GM21515 (cell line): ENCODE results near the gene CKAP5.
"Not testable (repeated sequence)": the region's sequence is repeated elsewhere in the genome, so short reads cannot be mapped to it uniquely, and the experiment has no call there.

Source experiments
- ATAC-seq: cut with Tn5 transposase; IDR thresholded peaks from one replicate; pipeline ENCODE4 v1.9.1; 2021; ENCODE audit not compliant: unreplicated experiment

Gene CKAP5

DNA sequence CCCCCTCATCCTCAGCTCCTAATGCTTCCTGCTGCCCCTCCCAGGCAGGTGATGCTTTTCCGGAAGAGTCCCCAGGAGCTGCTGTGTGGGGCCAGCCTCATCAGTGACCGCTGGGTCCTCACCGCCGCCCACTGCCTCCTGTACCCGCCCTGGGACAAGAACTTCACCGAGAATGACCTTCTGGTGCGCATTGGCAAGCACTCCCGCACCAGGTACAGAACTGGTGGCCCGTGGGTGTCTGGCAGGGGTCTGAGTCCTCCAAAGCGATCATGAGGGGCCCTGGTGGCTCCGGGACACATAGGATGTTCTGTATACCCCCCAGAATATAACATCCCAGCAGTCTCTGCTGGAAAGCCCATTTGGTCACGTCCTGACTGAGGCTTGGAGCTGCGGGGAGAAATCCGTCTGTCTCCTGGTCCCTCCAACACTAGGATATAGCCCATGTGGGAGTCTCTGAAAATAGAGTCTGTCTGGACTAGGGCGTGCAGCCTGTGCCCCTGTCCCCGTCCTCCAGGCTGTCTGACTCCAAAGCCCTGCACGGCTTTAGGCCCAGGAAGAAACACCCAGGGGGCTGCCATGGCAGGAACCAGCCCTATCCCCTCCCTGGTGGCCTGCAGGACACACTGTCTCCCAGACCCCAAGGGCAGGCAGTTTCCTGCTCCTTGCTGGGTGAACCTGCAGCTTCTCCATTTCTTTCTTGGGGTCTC, 118.0 kb downstream of the CKAP5 start:
- no peak for ATAC-seq

DNA sequence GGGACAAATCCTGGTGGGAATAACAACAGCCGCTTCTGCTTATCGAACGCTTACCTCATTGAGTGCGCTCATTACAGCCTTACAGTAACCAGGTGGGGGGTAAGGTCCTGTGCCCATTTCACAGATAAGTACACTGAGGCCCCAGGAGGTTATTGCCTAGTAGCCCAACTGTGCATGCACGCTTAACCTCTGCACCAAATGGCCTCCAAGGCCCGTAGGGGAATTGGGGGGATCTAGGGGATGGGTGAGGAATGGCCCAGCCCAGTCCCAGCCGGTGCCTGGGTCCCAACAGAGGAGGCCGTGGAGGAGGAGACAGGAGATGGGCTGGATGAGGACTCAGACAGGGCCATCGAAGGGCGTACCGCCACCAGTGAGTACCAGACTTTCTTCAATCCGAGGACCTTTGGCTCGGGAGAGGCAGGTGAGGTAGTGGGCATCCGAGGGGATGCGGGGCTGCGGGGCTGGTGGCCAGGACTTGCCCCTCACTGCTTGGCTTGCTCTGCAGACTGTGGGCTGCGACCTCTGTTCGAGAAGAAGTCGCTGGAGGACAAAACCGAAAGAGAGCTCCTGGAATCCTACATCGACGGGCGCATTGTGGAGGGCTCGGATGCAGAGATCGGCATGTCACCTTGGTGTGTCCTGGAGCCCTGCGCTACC, 119.7 kb downstream of the CKAP5 start:
- no peak for ATAC-seq

DNA sequence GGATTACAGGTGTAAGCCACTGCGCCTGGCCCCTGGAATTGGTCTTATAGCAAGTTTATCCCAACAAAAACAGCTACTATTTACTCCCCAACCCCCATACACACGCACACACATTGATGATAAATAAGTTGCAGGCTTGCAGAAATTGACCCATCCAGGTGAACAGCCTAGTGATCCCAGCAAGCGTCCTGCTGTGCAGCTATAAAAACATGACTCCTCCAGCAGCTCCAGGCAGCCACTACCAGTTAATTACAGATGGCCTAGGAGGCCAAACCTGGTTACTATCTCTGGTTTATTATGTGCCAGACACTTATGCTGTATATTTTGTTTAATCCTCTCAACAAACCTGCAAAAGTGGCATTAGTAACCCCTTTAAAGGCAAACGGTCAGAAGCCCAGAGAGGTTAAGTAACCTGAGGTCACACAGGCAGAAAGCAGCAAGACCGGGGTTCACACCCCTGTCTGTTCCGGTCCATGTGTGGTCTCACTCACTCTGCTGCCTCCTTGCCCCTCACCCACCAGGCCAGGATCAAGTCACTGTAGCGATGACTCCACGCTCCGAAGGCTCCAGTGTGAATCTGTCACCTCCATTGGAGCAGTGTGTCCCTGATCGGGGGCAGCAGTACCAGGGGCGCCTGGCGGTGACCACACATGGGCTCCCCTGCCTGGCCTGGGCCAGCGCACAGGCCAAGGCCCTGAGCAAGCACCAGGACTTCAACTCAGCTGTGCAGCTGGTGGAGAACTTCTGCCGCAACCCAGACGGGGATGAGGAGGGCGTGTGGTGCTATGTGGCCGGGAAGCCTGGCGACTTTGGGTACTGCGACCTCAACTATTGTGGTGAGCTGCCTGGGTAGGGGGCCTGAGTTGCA, 120.5 kb downstream of the CKAP5 start:
- ATAC-seq = no peak

DNA sequence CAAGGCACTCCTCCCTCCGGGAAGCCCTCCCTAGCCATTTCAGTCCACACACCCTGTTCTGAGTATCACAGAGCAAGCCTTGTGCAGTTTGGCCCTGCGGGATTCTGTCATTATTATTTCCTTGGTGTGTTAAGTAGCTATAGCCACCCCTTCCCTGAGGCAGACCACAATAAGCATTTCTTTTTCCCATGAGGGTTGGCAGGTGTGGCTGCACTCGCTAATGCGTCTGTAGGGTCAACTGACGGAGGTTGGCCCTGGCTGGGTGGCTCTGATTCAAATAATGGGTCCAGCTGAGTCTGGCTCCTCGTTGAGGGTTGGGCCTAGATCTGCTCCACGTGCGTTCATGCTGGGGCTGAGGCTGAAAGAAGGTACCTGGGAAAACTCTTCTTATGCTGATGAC, 122.0 kb downstream of the CKAP5 start:
- no peak for ATAC-seq

DNA sequence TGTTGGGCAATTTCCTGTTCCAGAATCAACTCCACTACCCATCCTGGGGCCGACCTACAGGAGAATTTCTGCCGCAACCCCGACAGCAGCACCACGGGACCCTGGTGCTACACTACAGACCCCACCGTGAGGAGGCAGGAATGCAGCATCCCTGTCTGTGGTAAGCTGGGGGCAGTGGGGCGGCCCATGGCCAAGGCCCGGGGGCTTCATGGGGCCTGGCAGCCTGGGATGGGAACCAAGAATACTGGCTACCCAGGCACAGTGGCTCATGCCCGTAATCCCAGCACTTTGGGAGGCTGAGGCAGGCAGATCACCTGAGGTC, 122.8 kb downstream of the CKAP5 start:
- ATAC-seq = no peak

DNA sequence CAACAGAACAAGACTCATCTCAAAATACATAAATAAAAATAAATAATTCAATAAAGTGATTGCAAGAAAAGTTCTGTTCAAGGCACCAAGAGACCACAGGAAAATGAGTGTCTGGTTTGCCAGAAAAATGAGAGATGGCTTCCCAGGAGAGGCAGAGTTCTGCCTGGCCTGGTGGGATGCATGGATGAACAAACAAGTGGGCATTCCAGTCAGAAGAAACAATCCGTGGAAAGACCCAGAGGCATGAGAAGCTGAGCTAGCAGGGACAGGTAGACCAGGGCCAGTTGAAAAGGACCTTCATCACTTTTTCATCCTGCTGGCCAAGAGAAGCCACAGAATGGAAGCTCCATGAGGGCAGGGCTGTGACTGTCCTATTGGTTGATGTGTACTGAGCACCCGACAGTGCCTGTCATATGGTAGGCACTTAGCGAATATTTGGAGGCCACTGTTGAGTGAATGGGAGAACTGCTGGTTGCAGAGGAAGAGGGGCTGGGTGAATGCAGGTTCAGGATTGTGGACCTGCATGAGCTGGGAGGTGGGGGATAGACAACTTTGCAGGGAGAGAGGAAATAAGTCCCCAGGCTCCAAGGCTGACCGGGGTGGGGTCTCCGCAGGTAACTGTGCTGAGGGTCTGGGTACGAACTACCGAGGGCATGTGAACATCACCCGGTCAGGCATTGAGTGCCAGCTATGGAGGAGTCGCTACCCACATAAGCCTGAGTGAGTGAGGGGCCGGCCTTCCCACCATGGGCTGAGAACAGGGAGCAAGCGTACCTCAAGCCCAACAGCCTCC, 123.3 kb downstream of the CKAP5 start:
- ATAC-seq = no peak

DNA sequence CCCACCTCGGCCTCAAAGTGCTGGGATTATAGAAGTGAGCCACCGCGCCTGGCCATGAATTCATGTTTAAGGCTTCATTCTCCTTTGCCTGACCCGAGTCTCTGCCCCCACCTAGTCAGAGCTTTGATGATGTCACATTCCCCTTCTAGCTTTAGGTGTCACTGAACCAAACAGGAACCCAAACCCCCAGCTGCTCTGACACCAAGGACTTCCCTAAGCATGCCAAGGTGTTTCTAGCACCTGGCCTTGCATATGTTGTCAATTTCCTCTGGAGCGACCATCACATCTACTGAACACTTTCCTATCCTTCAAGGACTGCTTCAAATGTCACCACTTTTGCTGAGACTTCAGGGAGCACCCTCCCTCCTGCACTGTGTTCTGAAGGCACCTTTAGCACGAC, 124.8 kb downstream of the CKAP5 start:
- no peak for ATAC-seq

DNA sequence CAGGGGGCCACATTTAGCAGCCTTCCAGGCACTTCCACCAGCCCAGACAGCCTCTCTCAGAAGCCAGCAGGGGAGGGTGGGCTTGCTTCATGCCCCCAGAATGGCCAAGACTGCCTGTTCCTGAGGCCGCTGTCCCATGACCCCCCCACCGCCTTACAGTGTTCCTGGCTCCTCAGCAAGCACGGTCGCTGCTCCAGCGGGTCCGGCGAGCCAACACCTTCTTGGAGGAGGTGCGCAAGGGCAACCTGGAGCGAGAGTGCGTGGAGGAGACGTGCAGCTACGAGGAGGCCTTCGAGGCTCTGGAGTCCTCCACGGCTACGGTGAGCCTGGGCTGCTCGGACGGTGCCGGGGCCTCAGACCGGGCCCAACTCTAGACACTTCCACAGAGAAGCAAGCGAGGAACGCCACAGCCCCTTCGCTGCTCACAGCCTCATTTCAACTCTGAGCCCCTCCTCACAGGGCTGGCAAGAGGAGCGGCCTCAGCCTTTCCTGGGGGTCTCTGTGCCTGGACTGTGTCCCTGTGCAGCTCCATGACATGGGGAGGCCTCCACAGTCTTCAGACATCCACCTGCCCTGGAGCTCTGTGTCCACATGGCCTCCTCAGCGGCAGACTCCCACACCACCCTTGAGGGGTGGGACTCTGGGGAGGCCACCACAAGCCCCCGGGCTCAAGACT, 126.4 kb downstream of the CKAP5 start:
- ATAC-seq = no peak

DNA sequence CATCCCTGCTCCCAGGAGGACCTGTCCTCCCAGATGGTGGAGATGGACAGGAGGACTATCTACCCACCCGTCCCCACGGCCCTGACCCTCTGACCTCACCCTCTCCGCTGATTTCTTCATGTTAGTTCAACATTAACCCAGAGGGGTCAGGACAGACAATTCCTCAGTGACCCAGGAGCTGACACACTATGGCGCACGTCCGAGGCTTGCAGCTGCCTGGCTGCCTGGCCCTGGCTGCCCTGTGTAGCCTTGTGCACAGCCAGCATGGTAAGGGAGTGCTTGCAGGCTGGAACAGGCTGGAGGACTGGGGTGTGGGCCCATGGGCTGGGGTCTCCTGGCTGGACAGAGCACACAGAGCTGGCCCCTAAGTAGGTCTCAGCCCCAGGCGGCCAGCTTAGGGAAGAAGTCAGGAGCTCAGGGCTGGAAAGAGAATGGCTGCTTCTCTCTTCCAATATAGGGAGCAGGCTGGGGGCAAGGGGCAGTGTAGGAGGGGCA, 127.0 kb downstream of the CKAP5 start, which contains the start of gene F2:
Gene F2 (plus strand): TSS at position 166 of the 495 bp plus-strand sequence. CDS start 23 bp downstream, at position 189.
- ATAC-seq = no peak

DNA sequence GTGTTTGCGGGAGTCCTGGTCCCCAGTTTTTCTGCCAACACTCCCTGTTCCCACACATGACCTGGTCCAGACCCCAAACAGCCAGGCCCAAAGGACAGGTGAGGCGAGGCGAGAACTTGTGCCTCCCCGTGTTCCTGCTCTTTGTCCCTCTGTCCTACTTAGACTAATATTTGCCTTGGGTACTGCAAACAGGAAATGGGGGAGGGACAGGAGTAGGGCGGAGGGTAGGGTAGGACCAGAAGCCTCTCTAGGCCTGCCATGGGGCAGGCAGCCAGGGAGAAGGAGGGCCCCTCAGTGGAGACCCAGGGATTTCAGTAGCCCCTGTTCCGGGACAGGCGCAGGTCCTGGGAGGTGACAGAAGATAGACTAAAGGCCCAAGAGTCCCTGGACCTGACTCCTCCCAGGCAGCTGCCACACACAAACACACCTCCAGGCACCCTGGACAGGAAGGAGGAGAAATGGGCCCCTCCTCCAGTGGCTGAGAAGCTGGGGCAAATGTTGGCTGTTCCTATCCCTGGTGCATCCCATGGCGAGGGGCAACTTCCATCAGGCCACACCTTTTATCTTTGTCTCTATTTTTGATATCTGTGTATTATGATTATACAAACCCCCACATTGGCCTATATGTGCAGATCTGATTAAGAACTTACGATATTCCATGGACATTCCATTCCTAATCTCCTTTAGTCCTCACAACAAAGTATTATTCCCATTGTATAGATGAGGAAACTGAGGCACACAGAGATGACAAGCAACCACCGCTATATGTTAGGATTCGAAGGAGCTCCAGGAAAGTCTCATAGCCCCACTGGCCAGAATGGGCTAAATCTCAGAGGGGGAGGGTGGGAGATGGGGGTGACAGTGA, 127.7 kb downstream of the CKAP5 start:
- no peak for ATAC-seq

DNA sequence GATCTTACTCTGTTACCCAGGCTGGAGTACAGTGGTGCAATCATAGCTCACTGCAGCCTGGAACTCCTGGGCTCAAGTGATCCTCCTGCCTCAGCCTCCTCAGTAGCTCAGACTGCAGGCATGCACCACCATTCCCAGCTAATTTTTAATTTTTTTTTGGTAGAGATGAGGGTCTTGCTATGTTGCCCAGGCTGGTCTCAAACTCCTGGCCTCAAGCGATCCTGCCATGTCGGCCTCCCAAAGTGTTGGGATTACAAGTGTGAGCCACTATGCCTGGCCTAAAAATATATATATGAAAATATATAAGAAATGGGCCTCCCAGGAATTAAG, 128.3 kb downstream of the CKAP5 start:
- ATAC-seq = not testable (repeated sequence)

DNA sequence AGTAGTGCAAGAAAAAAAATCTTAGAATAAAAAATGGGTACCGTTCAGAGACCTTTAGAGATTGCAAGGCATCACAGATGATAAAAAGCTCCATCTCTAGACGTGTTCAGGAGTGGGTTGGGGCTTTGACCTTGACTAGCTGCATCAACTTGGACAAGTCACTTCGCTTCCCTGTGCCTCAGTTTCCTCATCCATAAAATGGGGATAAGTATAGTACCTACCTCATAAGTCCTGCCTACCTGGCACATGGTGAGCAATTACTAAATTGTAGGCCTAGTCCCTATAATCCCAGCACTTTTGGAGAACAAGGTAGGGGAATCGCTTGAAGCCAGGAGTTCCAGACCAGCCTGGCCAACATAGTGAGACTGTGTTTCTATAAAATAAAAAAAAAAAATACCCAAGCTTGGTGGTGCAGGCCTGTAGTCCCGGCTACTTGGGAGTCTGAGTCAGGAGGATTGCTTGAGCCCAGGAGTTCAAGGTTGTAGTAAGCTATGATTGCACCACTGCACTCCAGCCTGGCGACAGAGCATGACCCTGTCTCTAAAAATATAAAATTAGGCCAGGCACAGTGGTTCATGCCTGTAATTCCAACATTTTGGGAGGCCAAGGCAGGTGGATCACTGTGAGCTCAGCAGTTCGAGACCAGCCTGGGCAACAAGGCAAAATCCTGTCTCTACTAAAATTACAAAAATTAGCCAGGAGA, 133.1 kb downstream of the CKAP5 start:
- no peak for ATAC-seq

DNA sequence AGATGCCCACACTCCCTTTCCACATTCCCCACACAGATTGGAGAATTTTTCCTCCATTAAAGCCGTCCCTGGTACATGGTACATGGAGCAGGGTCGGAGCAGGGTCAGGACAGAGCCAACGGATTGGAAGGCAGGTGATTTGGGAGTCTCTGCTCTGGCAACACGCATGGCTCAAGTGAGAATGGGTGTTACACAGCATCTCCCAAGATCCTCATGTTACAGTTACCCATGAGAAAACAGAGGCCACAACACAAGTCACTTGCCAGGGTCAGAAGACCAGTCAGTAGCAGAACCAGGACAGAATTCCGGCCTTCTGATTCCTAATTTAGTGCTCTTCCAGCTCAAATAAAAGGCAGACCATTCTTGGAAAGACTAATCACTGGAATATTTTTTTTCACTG, 134.8 kb downstream of the CKAP5 start:
- no peak for ATAC-seq

DNA sequence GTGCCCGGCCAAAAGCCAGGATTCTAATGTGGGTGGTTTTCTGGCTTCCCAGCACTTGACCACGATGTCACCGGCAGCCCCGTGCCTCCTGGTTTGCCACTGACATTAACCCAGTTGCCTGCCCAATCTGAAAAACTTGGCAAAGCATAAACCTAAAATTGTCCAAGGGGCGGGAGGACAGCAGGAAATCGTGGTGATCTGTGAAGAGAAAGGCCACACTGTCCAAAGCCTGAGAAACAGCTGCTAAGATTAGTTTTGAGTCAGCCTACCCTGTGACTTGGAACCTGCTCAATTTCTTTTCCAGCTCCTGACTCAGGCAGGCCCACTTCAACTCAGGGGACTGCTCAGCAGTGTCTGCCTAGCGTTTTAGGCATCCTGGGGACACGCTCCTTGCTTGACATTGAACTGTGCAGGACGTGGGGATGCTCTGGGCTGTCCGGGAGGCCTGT, 135.2 kb downstream of the CKAP5 start:
- no peak for ATAC-seq

DNA sequence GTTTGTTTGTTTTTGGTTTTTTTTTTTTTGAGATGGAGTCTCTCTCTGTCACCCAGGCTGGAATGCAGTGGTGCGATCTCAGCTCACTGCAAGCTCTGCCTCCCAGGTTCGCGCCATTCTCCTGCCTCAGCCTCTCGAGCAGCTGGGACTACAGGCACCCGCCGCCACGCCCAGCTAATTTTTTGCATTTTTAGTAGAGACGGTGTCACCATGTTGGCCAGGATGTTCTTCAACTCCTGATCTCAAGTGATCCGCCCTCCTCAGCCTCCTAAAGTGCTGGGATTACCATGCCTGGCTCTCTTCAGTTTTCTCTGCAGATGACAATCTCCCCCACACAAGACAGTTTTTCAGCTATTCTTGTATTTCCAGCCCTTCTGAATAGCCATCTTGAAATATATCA, 136.7 kb downstream of the CKAP5 start:
- ATAC-seq = not testable (repeated sequence)

DNA sequence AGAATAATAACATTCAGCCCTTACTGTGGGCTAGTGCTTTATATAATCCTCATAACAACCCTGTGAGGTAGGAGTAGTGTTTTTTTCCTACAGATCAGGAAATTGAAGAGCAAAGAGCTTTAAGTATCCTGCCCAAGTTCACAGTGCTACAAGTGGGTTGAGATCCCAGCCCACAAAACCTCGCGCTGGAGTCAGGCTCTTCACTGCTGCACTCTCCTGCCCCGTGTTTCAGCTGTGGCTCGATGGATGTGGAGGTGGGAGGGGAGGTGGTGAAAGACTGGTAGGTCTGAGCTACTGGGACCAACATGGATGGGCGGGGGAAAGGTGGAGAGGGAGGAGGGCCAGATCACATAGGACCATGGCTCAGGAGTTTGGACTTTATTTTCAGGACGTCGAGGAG, 139.2 kb downstream of the CKAP5 start:
- ATAC-seq = no peak

DNA sequence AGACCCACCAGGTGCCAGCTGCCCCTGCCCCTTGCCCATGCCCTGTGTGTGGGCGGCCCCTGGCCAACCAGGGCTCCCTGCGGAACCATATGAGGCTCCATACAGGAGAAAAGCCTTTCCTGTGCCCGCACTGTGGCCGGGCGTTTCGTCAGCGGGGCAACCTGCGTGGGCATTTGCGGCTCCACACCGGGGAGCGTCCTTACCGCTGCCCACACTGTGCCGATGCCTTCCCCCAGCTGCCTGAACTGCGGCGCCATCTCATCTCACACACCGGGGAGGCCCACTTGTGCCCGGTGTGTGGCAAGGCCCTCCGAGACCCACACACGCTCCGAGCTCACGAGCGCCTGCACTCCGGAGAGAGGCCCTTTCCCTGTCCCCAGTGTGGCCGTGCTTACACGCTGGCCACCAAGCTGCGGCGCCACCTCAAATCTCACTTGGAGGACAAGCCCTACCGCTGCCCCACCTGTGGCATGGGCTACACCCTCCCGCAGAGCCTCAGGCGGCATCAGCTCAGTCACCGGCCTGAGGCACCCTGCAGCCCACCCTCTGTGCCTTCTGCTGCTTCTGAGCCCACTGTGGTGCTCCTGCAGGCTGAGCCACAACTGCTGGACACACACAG, 140.9 kb downstream of the CKAP5 start:
- no peak for ATAC-seq

DNA sequence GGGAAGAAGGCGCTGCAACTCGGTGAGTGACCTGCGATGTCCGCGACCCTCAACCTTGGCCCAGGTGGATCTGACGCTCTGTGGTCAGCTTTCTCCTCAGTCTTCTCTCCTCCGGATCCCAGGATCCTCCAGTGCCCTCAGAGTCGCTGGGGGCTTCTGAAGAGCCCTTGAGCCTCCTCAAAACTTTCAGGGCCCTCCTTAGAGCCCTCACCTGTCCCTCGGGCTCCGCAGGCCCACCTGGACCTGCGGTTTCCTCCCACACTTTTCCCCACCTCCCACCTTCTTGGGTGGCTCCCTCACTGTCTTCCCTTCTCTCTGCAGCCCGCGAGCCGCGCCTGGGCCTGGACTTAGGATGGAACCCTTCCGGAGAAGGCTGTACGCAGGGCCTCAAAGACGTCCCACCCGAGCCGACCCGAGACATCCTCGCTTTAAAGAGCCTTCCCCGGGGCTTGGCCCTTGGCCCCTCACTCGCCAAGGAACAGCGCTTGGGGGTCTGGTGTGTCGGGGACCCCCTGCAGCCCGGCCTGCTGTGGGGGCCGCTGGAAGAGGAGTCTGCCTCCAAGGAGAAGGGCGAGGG, 144.9 kb downstream of the CKAP5 start:
- ATAC-seq = no peak
